HG02981 (cell line): ENCODE results near the gene FBXL16.

Experiments
- ATAC-seq: cut with Tn5 transposase; IDR thresholded peaks from one replicate; pipeline ENCODE4 v1.9.1; 2021; ENCODE audit warnings: mild to moderate bottlenecking, moderate library complexity; ENCODE audit not compliant: unreplicated experiment

FBXL16 gene

GRCh38 chr16:644556-644955 is 61.0 kb downstream of the FBXL16 start:
- no peak for ATAC-seq

- ATAC-seq, result no peak
Observed at GRCh38 chr16:643050-643368, 62.6 kb downstream of the FBXL16 start.
